OCI-LY3 (cell line): ENCODE measurements around the gene TEAD1.

Experiments
- H2AFZ ChIP-seq: fragments of 200-600, 300-600 bp; shearing (Covaris generic); 2 replicates; pipeline ENCODE4 v1.6.0; 2014; ENCODE audit warnings: antibody characterized with exemption, low read depth, low read length
- H3K27ac ChIP-seq: fragments of 200-600, 300-600 bp; sonication (generic); 2 replicates; pipeline ENCODE4 v1.5.1; 2014; ENCODE audit warnings: mild to moderate bottlenecking, low read length, moderate library complexity, mixed read lengths
- H3K27me3 ChIP-seq: fragments of 200-600, 300-600 bp; sonication (generic); 2 replicates; pipeline ENCODE4 v1.6.1; 2014; ENCODE audit warnings: low read depth, low read length, mixed read lengths
- H3K36me3 ChIP-seq: fragments of 200-600, 300-600 bp; sonication (generic); replicated peaks from 2 replicates; pipeline ENCODE3; 2014; ENCODE audit warnings: low read depth, low read length, mixed read lengths
- H3K4me1 ChIP-seq: fragments of 300-600, 200-600 bp; sonication (generic); 2 replicates; pipeline ENCODE4 v1.6.1; 2014; ENCODE audit warnings: low read length, mixed read lengths
- H3K4me2 ChIP-seq: fragments of 200-600, 300-600 bp; sonication (generic); 2 replicates; pipeline ENCODE4 v1.6.1; 2014; ENCODE audit warnings: low read length, mixed read lengths
- H3K4me3 ChIP-seq: fragments of 300-600, 200-600 bp; sonication (generic); 2 replicates; pipeline ENCODE4 v1.5.1; 2014; ENCODE audit warnings: antibody characterized with exemption, mild to moderate bottlenecking, low read length, moderate library complexity
- H3K79me2 ChIP-seq: fragments of 300-600, 200-600 bp; shearing (Covaris generic); 2 replicates; pipeline ENCODE4 v1.6.1; 2014; ENCODE audit warnings: mild to moderate bottlenecking, low read length, mixed read lengths
- H3K9ac ChIP-seq: fragments of 300-600, 200-600 bp; shearing (Covaris generic); 2 replicates; pipeline ENCODE4 v1.6.0; 2014; ENCODE audit warnings: mild to moderate bottlenecking, low read length, moderate library complexity
- H3K9me3 ChIP-seq: fragments of 200-600, 300-600 bp; shearing (Covaris generic); 2 replicates; pipeline ENCODE4 v1.6.1; 2014; ENCODE audit warnings: low read length, mixed read lengths; ENCODE audit not compliant: insufficient read depth
- H4K20me1 ChIP-seq: fragments of 200-600, 300-600 bp; sonication (generic); 2 replicates; pipeline ENCODE4 v1.6.1; 2016; ENCODE audit warnings: low read length, mixed read lengths; ENCODE audit not compliant: insufficient read depth
- CTCF ChIP-seq: fragments of 200-600, 300-600 bp; sonication (generic); IDR thresholded peaks from 2 replicates; pipeline ENCODE4 v1.5.1; 2014; ENCODE audit warnings: antibody characterized with exemption, low read length, low read depth
- EZH2phosphoT487 ChIP-seq: fragments of 200-600 bp; shearing (Covaris generic); IDR thresholded peaks from 2 replicates; pipeline ENCODE4 v1.6.1; 2018; ENCODE audit warnings: antibody characterized with exemption, mixed run types, low read depth

TEAD1 gene

DNA sequence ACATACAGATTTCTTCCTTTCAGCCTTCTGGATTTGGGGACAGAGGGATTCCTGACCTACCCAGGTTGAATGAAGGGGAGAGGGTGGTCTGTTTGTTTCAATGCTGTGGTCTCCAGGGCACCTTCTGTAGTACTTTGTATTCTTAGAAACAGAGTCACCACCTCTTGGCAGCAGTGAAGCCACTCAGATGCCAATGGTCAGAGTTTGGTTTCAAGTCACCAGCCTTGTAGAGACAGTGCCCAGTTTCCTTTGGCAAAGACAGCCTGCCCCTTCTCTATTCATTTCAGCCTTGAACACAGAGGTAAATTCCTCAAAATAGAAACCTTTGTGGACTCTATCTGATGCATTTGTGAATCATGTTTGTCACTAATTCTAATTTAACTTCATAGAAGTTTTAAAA lies 223.2 kb downstream of the TEAD1 start:
- H2AFZ ChIP-seq, result no peak overlapping the region
- peaks cover 12% of the 10 kb centered on the region; the same call in 1 of the 2 replicates for H3K4me1 ChIP-seq
- TF ChIP-seq EZH2phosphoT487, result no peak
- TF ChIP-seq CTCF, result no peak
- no peaks in the 10 kb centered on the region for H4K20me1 ChIP-seq
- H3K27ac ChIP-seq, result no peak overlapping the region
- H3K9me3 ChIP-seq, result no peaks in the 10 kb centered on the region
- no peak overlapping the region for H3K9ac ChIP-seq
- no peak overlapping the region for H3K4me2 ChIP-seq
- no peaks in the 10 kb centered on the region for H3K79me2 ChIP-seq
- H3K4me3 ChIP-seq, result no peak overlapping the region
- no peaks in the 10 kb centered on the region for H3K36me3 ChIP-seq
- peaks cover 20% of the 10 kb centered on the region; the same call in 1 of the 2 replicates for H3K27me3 ChIP-seq

DNA sequence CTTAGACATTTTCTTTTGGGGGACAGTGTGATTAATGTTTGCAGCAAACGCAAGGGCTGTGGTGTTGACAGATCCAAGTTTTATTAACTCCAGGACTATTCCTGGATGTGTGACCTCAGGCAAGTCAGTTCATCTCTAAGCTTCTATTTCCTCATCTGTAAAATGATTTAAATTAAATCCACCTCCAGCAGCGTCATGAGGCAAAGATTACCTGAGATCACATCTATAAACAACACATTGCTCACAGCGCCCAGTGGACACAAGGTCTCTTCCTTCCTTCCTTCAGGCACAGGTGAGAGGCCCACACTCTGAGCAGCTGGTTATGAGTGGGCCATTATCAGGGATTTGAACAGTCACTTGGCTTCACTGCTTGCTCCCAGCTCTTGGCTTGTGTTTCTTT lies 223.6 kb downstream of the TEAD1 start:
- H3K27ac ChIP-seq, result no peak overlapping the region
- H3K9me3 ChIP-seq, result no peaks in the 10 kb centered on the region
- no peak overlapping the region for H3K4me3 ChIP-seq
- H4K20me1 ChIP-seq, result no peaks in the 10 kb centered on the region
- no peaks in the 10 kb centered on the region for H3K36me3 ChIP-seq
- no peak overlapping the region for H3K9ac ChIP-seq
- peaks cover 20% of the 10 kb centered on the region; the same call in 1 of the 2 replicates for H3K27me3 ChIP-seq
- H3K4me2 ChIP-seq, result no peak overlapping the region
- peaks cover 12% of the 10 kb centered on the region; the same call in 1 of the 2 replicates for H3K4me1 ChIP-seq
- H2AFZ ChIP-seq, result no peak overlapping the region
- H3K79me2 ChIP-seq, result no peaks in the 10 kb centered on the region
- TF ChIP-seq EZH2phosphoT487 (no peak), CTCF (no peak)

GRCh38 chr11:12900496-12900895 lies 226.3 kb downstream of the TEAD1 start:
- Histone ChIP-seq H3K9ac (no peak overlapping the region), H3K9me3 (no peaks in the 10 kb centered on the region), H3K79me2 (no peaks in the 10 kb centered on the region), H4K20me1 (no peaks in the 10 kb centered on the region), H3K27me3 (peaks cover 11% of the 10 kb centered on the region), H2AFZ (no peak overlapping the region), H3K27ac (no peak overlapping the region), H3K36me3 (no peaks in the 10 kb centered on the region), H3K4me2 (no peak overlapping the region), H3K4me1 (peaks cover 12% of the 10 kb centered on the region; the same call in 1 of the 2 replicates), H3K4me3 (no peak overlapping the region)
- TF ChIP-seq CTCF (no peak), EZH2phosphoT487 (no peak)

GRCh38 chr11:12901272-12901671 lies 227.1 kb downstream of the TEAD1 start:
- no peak overlapping the region for H3K4me2 ChIP-seq
- H3K27me3 ChIP-seq, result peaks cover 3% of the 10 kb centered on the region
- H3K27ac ChIP-seq, result no peak overlapping the region
- H3K36me3 ChIP-seq, result no peaks in the 10 kb centered on the region
- TF ChIP-seq EZH2phosphoT487 (no peak), CTCF (no peak)
- no peaks in the 10 kb centered on the region for H4K20me1 ChIP-seq
- no peaks in the 10 kb centered on the region for H3K9me3 ChIP-seq
- H3K79me2 ChIP-seq, result no peaks in the 10 kb centered on the region
- peaks cover 12% of the 10 kb centered on the region; the same call in 1 of the 2 replicates for H3K4me1 ChIP-seq
- no peak overlapping the region for H2AFZ ChIP-seq
- no peak overlapping the region for H3K9ac ChIP-seq
- no peak overlapping the region for H3K4me3 ChIP-seq
